ENCODE results near the gene CD3E. TPM values are rescaled to one million over a fixed set of nuclear protein-coding genes. Genes with fewer than 3 reads are reported as not detected.

The CD3E gene
- total and polyA plus RNA-seq, 2 experiments from 2014 or later: not detected

DNA sequence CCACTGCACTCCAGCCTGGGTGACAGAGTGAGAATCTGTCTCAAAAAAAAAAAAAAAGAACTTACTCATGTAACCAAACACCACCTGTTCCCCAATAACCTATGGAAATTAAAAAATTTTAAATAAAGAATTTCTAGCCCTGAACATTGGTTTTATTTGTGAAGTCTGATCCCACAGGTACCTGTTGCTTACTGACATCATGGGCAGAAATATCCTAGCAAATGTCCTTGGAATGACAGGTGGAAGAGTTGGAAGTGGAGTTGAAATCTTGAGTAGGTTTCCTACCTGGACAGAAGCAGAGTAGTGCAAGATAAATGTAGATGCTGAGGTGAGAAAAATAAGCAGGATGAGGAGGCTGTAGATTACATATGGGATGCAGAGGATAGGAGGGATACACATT, 20.8 kb downstream of the CD3E start:
- H3K27me3 Mint-ChIP-seq (ENCODE audit: insufficient read depth, low read depth, poor library complexity): peaks cover 4% of the 10 kb centered on the region
- no peak overlapping the region for H3K4me3 Mint-ChIP-seq
- ATAC-seq: no peak

DNA sequence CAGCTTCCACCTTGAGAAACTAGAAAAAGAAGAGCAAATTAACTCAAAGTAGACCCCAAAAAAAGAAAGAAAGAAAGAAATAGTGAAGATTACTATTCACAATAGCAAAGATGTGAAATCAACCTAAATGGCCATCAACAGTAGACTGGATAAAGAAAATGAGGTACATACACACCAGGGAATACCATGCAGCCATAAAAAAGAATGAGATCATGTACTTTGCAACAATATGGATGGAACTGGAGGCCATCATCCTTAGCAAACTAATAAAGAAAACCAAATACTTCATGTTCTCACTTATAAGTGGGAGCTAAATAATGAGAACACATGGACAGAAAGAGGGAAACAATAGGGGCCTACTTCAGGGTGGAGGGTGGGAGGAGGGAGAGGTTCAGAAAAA, 24.2 kb downstream of the CD3E start:
- H3K4me1 Mint-ChIP-seq: no peaks in the 10 kb centered on the region
- TF ChIP-seq ZNF331 (CRISPR knock-in tag; IDR thresholded peaks at IDR 0.05; ENCODE audit: low read depth) (no peak), EZH2 (IDR thresholded peaks at IDR 0.05; ENCODE audit: low read depth, unreplicated experiment) (no peak), CREB1 (CRISPR knock-in tag; IDR thresholded peaks at IDR 0.05; ENCODE audit: low read depth) (no peak), JUNB (IDR thresholded peaks at IDR 0.05; ENCODE audit: unreplicated experiment) (no peak), NANOG (IDR thresholded peaks at IDR 0.05; ENCODE audit: borderline replicate concordance) (no peak)
- TF ChIP-seq, protein P1, sequence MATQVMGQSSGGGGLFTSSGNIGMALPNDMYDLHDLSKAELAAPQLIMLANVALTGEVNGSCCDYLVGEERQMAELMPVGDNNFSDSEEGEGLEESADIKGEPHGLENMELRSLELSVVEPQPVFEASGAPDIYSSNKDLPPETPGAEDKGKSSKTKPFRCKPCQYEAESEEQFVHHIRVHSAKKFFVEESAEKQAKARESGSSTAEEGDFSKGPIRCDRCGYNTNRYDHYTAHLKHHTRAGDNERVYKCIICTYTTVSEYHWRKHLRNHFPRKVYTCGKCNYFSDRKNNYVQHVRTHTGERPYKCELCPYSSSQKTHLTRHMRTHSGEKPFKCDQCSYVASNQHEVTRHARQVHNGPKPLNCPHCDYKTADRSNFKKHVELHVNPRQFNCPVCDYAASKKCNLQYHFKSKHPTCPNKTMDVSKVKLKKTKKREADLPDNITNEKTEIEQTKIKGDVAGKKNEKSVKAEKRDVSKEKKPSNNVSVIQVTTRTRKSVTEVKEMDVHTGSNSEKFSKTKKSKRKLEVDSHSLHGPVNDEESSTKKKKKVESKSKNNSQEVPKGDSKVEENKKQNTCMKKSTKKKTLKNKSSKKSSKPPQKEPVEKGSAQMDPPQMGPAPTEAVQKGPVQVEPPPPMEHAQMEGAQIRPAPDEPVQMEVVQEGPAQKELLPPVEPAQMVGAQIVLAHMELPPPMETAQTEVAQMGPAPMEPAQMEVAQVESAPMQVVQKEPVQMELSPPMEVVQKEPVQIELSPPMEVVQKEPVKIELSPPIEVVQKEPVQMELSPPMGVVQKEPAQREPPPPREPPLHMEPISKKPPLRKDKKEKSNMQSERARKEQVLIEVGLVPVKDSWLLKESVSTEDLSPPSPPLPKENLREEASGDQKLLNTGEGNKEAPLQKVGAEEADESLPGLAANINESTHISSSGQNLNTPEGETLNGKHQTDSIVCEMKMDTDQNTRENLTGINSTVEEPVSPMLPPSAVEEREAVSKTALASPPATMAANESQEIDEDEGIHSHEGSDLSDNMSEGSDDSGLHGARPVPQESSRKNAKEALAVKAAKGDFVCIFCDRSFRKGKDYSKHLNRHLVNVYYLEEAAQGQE (IDR thresholded peaks at IDR 0.05; ENCODE audit: unreplicated experiment): no peak
- TF ChIP-seq, protein P2, sequence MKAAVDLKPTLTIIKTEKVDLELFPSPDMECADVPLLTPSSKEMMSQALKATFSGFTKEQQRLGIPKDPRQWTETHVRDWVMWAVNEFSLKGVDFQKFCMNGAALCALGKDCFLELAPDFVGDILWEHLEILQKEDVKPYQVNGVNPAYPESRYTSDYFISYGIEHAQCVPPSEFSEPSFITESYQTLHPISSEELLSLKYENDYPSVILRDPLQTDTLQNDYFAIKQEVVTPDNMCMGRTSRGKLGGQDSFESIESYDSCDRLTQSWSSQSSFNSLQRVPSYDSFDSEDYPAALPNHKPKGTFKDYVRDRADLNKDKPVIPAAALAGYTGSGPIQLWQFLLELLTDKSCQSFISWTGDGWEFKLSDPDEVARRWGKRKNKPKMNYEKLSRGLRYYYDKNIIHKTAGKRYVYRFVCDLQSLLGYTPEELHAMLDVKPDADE (IDR thresholded peaks at IDR 0.05): no peak
- TF ChIP-seq, protein P3, sequence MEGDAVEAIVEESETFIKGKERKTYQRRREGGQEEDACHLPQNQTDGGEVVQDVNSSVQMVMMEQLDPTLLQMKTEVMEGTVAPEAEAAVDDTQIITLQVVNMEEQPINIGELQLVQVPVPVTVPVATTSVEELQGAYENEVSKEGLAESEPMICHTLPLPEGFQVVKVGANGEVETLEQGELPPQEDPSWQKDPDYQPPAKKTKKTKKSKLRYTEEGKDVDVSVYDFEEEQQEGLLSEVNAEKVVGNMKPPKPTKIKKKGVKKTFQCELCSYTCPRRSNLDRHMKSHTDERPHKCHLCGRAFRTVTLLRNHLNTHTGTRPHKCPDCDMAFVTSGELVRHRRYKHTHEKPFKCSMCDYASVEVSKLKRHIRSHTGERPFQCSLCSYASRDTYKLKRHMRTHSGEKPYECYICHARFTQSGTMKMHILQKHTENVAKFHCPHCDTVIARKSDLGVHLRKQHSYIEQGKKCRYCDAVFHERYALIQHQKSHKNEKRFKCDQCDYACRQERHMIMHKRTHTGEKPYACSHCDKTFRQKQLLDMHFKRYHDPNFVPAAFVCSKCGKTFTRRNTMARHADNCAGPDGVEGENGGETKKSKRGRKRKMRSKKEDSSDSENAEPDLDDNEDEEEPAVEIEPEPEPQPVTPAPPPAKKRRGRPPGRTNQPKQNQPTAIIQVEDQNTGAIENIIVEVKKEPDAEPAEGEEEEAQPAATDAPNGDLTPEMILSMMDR (conservative IDR thresholded peaks at IDR 0.05; ENCODE audit: low read depth in 2 of 2): no peak
- Histone ChIP-seq H3K9me2 (ENCODE audit: insufficient read depth) (no peaks in the 10 kb centered on the region), H3K27ac (ENCODE audit: low read depth) (no peak overlapping the region), H3K4me2 (no peak overlapping the region), H4K20me1 (replicated peaks; ENCODE audit: insufficient read depth) (no peaks in the 10 kb centered on the region), H3F3A (replicated peaks; ENCODE audit: low read depth) (no peaks in the 10 kb centered on the region), H3K36me3 (ENCODE audit: insufficient read depth) (no peaks in the 10 kb centered on the region), H3K4me1 (ENCODE audit: insufficient read depth) (no peaks in the 10 kb centered on the region), H3K4me3 (no peak overlapping the region), H3K27me3 (ENCODE audit: insufficient read depth) (no peaks in the 10 kb centered on the region), H2AFZ (no peak overlapping the region), H3K79me2 (replicated peaks; ENCODE audit: insufficient read depth) (no peaks in the 10 kb centered on the region)
- ATAC-seq (no peak), DNase-seq (ENCODE audit: low spot score) (no peak)
- peaks cover 4% of the 10 kb centered on the region for H3K27me3 Mint-ChIP-seq (ENCODE audit: insufficient read depth, low read depth, poor library complexity)
- peaks cover 7% of the 10 kb centered on the region; the same call in 2 of the 3 replicates for H3K36me3 Mint-ChIP-seq (ENCODE audit: low read depth)
- H3K4me3 Mint-ChIP-seq: no peak overlapping the region
- no peak overlapping the region for H3K27ac Mint-ChIP-seq
- H3K9me3 Mint-ChIP-seq: peaks cover 28% of the 10 kb centered on the region

More for the DNA sequence above, 20.8 kb downstream of the CD3E start:
- H4K20me1 ChIP-seq (replicated peaks; ENCODE audit: insufficient read depth): no peaks in the 10 kb centered on the region
- no peak overlapping the region for H3K4me2 ChIP-seq
- no peaks in the 10 kb centered on the region for H3K36me3 ChIP-seq (ENCODE audit: insufficient read depth)
- Mint-ChIP-seq H3K9me3 (peaks cover 8% of the 10 kb centered on the region; the same call in 2 of the 3 replicates), H3K4me1 (peaks cover 7% of the 10 kb centered on the region; the same call in 2 of the 3 replicates), H3K27ac (no peak overlapping the region), H3K36me3 (ENCODE audit: low read depth) (no peaks in the 10 kb centered on the region)
- no peaks in the 10 kb centered on the region for H3F3A ChIP-seq (replicated peaks; ENCODE audit: low read depth)
- H3K27ac ChIP-seq (ENCODE audit: low read depth): no peak overlapping the region
- H3K27me3 ChIP-seq (ENCODE audit: insufficient read depth): no peaks in the 10 kb centered on the region
- H3K4me3 ChIP-seq: no peak overlapping the region
- no peaks in the 10 kb centered on the region for H3K79me2 ChIP-seq (replicated peaks; ENCODE audit: insufficient read depth)
- H3K4me1 ChIP-seq (ENCODE audit: insufficient read depth): no peaks in the 10 kb centered on the region; the same call in 1 of the 2 replicates
- H3K9me2 ChIP-seq (ENCODE audit: insufficient read depth): no peaks in the 10 kb centered on the region
- DNase-seq (ENCODE audit: low spot score): no peak
- no peak overlapping the region for H2AFZ ChIP-seq
- TF ChIP-seq, protein P3 (conservative IDR thresholded peaks at IDR 0.05; ENCODE audit: low read depth in 2 of 2): no peak
- no peak for TF ChIP-seq POLR2AphosphoS5 (IDR thresholded peaks at IDR 0.05; ENCODE audit: low read depth)
- TF ChIP-seq NANOG (IDR thresholded peaks at IDR 0.05; ENCODE audit: borderline replicate concordance): no peak
- TF ChIP-seq, protein P2 (IDR thresholded peaks at IDR 0.05): no peak
